ENCODE results near the gene RALGAPA1.

GRCh38 chr14:35617500-35617899, 191.6 kb downstream of the RALGAPA1 start:
- no peak for TF ChIP-seq EZH2 (optimal IDR thresholded peaks at IDR 0.05; ENCODE audit: low read depth, low read length)
- TF ChIP-seq, protein P1, sequence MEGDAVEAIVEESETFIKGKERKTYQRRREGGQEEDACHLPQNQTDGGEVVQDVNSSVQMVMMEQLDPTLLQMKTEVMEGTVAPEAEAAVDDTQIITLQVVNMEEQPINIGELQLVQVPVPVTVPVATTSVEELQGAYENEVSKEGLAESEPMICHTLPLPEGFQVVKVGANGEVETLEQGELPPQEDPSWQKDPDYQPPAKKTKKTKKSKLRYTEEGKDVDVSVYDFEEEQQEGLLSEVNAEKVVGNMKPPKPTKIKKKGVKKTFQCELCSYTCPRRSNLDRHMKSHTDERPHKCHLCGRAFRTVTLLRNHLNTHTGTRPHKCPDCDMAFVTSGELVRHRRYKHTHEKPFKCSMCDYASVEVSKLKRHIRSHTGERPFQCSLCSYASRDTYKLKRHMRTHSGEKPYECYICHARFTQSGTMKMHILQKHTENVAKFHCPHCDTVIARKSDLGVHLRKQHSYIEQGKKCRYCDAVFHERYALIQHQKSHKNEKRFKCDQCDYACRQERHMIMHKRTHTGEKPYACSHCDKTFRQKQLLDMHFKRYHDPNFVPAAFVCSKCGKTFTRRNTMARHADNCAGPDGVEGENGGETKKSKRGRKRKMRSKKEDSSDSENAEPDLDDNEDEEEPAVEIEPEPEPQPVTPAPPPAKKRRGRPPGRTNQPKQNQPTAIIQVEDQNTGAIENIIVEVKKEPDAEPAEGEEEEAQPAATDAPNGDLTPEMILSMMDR (IDR thresholded peaks at IDR 0.05; ENCODE audit: low read length) = no peak

All from MM.1S (cell line).